Breast epithelium (tissue), 3 donors: Measurements from ENCODE around the gene GLI2.

Experiments used
- POLR2A ChIP-seq: fragments of 450-650 bp; IDR thresholded peaks from one replicate; pipeline ENCODE4 v1.6.1; 2016; ENCODE audit warnings: antibody characterized with exemption, mild to moderate bottlenecking, moderate library complexity
- POLR2AphosphoS5 ChIP-seq, 3 donors: sonication (generic); formaldehyde crosslinking; IDR thresholded peaks; one replicate each; pipeline ENCODE4 v1.6.1; 2017; ENCODE audit warnings: antibody characterized with exemption in 3 of 3
- TF ChIP-seq, protein P1 (sequence below), 3 donors: fragments of 450-650 bp; IDR thresholded peaks; one replicate each; pipeline ENCODE4 v1.5.1; 2016 to 2017; ENCODE audit warnings: antibody characterized with exemption in 3 of 3, mild to moderate bottlenecking in 3 of 3, moderate library complexity in 3 of 3

DNA sequence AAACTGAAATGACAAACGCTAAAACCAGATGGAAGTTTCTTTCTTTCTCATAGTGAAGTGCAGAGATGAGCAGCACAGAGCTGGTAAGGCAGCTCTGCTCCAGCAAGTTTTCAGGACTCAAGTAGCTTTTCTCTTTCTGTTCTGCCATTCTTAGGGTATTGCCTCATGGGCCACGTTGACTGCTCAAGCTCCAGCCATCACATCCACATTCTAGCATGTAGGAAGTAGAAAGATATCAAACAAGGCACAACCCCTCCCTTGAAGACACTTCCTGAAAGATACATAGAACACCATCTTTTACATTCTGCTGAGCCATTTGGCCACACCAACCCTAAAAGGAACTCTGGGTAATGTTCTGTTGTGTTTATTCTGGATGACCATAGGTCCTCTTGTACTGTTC lies 48.5 kb upstream of the GLI2 start:
- TF ChIP-seq POLR2A: no peak
- TF ChIP-seq, protein P1, sequence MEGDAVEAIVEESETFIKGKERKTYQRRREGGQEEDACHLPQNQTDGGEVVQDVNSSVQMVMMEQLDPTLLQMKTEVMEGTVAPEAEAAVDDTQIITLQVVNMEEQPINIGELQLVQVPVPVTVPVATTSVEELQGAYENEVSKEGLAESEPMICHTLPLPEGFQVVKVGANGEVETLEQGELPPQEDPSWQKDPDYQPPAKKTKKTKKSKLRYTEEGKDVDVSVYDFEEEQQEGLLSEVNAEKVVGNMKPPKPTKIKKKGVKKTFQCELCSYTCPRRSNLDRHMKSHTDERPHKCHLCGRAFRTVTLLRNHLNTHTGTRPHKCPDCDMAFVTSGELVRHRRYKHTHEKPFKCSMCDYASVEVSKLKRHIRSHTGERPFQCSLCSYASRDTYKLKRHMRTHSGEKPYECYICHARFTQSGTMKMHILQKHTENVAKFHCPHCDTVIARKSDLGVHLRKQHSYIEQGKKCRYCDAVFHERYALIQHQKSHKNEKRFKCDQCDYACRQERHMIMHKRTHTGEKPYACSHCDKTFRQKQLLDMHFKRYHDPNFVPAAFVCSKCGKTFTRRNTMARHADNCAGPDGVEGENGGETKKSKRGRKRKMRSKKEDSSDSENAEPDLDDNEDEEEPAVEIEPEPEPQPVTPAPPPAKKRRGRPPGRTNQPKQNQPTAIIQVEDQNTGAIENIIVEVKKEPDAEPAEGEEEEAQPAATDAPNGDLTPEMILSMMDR (IDR thresholded peaks at IDR 0.05): no peak
- no peak for TF ChIP-seq POLR2AphosphoS5 (IDR thresholded peaks at IDR 0.05)
